Activated T-helper 1 cell treated with anti-CD3 and anti-CD28 coated beads, Interleukin-12 subunit alpha, Interleukin-12 subunit beta, Interleukin-2, Interleukin-4 antibody, amounts not matched to agents 30 ng/mL and 10 ng/mL and 1 ng/mL, durations not matched to agents 14 hours and 24 hours and 36 hours (primary cell): ENCODE data around the gene SSTR4. TPM values are rescaled to one million over a fixed set of nuclear protein-coding genes. Genes with fewer than 3 reads are reported as not detected.

Source experiments
- DNase-seq: peaks from one replicate; pipeline ENCODE4 v3.0.0; 2021; ENCODE audit warnings: low spot score
- H3K27ac Mint-ChIP-seq: one replicate; pipeline ENCODE4 v1.8.0; 2021; ENCODE audit warnings: mild to moderate bottlenecking, mixed read lengths
- H3K27me3 Mint-ChIP-seq: one replicate; pipeline ENCODE4 v1.8.0; 2022; ENCODE audit warnings: mild to moderate bottlenecking, moderate library complexity, mixed read lengths; ENCODE audit not compliant: insufficient read depth
- H3K36me3 Mint-ChIP-seq: one replicate; pipeline ENCODE4 v1.8.0; 2021; ENCODE audit warnings: low read depth, mixed read lengths
- H3K4me1 Mint-ChIP-seq: one replicate; pipeline ENCODE4 v1.8.0; 2021; ENCODE audit warnings: low read depth, mixed read lengths
- H3K4me3 Mint-ChIP-seq: one replicate; pipeline ENCODE4 v1.8.0; 2021; ENCODE audit warnings: mild to moderate bottlenecking, moderate library complexity, mixed read lengths
- H3K9me3 Mint-ChIP-seq: one replicate; pipeline ENCODE4 v1.8.0; 2021; ENCODE audit warnings: mixed read lengths
- intact Hi-C: fragments of 100-400 bp; cut with micrococcal nuclease; formaldehyde crosslinking; loops from one replicate; pipeline ENCODE4 v1.15.1; 2024
- total RNA-seq: library from RNA; stranded (reverse); gene quantifications from 2 replicates; pipeline ENCODE4 v1.2.3, GENCODE V29; 2022

The SSTR4 gene
- total RNA-seq, 1 donor from 2014 or later = not detected

DNA sequence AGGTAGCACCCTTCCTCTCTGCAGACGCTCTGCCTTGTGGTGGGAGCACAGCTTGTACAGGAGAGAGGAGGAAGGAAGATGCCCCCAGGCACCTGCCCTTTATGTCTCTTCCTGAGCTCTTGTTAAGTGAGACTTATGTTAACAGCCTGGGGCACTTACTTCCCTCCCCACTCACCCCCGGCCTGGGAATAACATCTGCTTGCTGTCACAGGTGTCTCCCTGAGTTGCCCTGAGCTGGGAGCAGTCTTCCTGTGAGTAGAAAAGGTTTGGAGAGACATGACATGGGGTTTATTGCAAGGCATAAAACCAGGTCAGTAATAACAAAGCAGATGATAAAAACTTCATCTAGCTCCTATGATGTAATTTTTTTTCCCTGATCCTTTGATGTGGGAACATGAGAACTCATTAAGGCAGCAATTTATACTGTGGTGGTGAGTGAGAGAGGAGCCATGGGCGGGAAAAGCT is 1.9 kb downstream of the SSTR4 start:
- intact Hi-C loops = no loop called here
- Mint-ChIP-seq H3K4me3 (no peak overlapping the region), H3K4me1 (no peaks in the 10 kb centered on the region), H3K36me3 (no peaks in the 10 kb centered on the region), H3K9me3 (no peaks in the 10 kb centered on the region), H3K27ac (no peak overlapping the region), H3K27me3 (peaks cover 11% of the 10 kb centered on the region)
- no peak for DNase-seq

DNA sequence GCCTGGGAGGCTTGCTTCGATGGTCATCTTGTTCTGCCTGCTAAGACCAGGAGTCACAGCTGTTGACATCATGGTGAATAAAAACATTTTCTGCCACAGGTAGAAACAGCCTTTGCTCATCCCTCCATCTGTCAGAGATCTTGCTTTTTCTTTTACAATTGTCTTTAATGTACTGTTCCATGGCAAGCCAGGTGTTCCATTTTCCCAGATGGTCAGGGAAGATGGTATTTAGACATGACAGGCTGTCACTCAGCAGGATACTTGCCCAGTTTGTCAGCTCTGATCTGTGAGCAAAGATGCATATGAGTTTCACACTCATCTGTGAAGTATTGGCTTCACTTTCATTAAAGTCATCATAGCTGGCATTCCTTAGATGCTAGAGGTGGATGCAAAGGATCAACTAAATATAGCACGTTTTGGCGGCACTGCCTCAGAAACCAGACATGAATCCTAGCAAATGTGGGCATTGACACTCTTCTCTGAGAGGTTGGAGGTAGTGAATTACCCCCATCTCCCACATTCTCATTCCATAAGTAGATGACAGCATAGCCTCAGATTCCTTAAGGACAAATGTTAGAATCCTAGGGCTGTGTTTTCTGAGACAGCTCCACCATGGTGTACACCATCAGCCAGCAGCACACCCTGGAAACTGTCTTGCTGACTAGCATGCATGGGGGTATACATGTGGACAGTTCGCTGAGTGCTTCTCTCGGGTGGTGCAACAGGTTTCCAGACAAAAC is 4.2 kb downstream of the SSTR4 start:
- H3K36me3 Mint-ChIP-seq = no peaks in the 10 kb centered on the region
- no peaks in the 10 kb centered on the region for H3K9me3 Mint-ChIP-seq
- no peak overlapping the region for H3K27ac Mint-ChIP-seq
- no peaks in the 10 kb centered on the region for H3K4me1 Mint-ChIP-seq
- intact Hi-C loops = no loop called here
- H3K27me3 Mint-ChIP-seq = peaks cover 11% of the 10 kb centered on the region
- DNase-seq = no peak
- H3K4me3 Mint-ChIP-seq = no peak overlapping the region

DNA sequence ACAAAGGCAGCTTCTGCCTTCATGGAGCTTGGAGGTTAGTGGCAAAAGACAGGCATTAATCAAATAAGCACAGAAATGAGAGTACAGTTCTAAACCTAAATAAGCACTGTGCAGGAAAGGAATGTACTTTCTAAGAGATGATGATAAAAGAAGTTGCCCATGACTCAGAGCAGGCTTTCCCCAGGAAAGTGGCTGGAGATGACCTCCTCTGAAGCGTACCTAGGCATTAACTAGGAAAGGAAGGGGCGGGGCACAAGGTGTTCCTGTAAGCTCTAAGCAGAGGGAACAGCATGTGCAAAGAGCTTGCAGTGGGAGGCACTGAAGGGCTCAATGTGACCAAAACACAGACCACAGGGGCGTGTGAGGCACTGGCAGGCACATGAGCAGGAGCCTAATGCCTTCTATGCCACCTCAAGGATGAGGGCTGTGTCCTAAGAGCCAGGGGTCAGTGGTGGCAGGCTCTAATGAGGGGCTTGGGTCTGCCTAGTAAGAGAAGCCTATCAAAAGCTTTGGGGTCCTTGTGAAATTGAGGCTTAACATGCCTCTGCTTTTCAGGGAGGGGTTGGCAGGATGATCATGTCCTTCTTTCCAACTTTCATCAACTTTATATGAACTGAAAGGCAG is 4.9 kb downstream of the SSTR4 start:
- intact Hi-C loops = no loop called here
- no peak overlapping the region for H3K4me3 Mint-ChIP-seq
- no peaks in the 10 kb centered on the region for H3K4me1 Mint-ChIP-seq
- no peaks in the 10 kb centered on the region for H3K9me3 Mint-ChIP-seq
- no peak overlapping the region for H3K27ac Mint-ChIP-seq
- no peak for DNase-seq
- no peaks in the 10 kb centered on the region for H3K36me3 Mint-ChIP-seq
- peaks cover 12% of the 10 kb centered on the region for H3K27me3 Mint-ChIP-seq

DNA sequence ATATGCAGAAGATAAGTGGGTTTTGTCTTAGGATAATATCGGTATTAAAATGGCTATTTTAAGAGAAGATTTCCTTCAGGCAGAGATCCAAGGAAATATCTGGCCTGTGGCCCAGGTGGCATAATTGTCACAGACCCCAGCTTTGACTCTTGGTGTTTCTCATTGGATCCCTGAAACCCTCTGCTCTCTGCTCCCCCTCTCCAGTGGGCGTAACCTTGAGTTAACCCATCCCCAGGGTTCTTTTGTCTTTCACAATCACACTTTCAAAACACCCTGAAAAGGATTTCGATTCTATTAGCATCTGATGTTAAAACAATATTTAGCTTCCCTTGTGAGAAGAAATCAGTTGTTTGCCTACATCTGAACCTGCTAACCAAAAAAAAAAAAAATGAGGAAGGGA is 7.2 kb downstream of the SSTR4 start:
- DNase-seq = no peak
- Mint-ChIP-seq H3K4me1 (no peaks in the 10 kb centered on the region), H3K27me3 (peaks cover 29% of the 10 kb centered on the region), H3K9me3 (no peaks in the 10 kb centered on the region), H3K36me3 (peaks cover 2% of the 10 kb centered on the region), H3K4me3 (no peak overlapping the region), H3K27ac (no peak overlapping the region)
- intact Hi-C loops = no loop called here

DNA sequence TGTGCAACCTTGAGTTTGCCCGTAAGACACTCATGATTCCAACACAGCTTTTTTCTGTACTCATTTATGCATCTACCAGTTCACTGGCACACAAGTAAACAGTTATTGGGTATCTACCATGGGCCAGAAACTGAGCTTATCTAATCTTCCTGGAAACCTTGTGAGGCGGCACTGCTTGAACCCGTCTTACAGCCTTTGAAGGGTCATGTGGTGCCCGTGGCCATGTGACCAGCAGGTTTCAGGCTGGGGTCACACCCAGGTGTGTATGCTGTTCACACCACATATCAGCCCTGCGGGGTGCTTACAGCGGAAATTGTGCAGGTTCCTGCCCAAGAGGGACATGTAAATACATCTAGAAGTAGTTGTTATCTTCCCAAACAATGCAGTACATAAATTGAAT is 8.3 kb downstream of the SSTR4 start:
- intact Hi-C loops = no loop called here
- DNase-seq = no peak
- Mint-ChIP-seq H3K9me3 (no peaks in the 10 kb centered on the region), H3K4me1 (no peaks in the 10 kb centered on the region), H3K27ac (no peak overlapping the region), H3K27me3 (peaks cover 32% of the 10 kb centered on the region), H3K36me3 (peaks cover 2% of the 10 kb centered on the region), H3K4me3 (no peak overlapping the region)

DNA sequence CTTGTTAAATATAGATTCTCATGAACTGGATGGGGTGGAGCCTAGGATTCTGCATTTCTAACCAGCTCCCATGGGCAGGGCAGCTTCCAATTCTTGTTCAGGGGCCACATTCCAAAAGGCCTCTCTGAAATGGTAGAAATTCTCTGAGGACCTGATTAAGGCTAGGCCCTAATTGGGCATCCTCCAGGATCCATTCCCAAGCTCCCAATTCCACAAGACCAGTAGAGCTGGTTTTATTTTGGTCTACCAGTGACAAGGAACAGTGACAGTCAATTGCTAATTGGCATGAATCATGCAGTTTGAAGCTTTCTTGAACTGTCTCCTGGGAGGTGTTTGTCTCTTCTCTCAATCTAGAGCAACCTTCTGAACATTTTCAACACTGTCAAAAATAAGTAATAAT is 11.3 kb downstream of the SSTR4 start:
- Mint-ChIP-seq H3K4me3 (no peak overlapping the region), H3K36me3 (peaks cover 2% of the 10 kb centered on the region), H3K27me3 (peaks cover 41% of the 10 kb centered on the region), H3K9me3 (no peaks in the 10 kb centered on the region), H3K27ac (no peak overlapping the region), H3K4me1 (no peaks in the 10 kb centered on the region)
- intact Hi-C loops = no loop called here
- DNase-seq = no peak

DNA sequence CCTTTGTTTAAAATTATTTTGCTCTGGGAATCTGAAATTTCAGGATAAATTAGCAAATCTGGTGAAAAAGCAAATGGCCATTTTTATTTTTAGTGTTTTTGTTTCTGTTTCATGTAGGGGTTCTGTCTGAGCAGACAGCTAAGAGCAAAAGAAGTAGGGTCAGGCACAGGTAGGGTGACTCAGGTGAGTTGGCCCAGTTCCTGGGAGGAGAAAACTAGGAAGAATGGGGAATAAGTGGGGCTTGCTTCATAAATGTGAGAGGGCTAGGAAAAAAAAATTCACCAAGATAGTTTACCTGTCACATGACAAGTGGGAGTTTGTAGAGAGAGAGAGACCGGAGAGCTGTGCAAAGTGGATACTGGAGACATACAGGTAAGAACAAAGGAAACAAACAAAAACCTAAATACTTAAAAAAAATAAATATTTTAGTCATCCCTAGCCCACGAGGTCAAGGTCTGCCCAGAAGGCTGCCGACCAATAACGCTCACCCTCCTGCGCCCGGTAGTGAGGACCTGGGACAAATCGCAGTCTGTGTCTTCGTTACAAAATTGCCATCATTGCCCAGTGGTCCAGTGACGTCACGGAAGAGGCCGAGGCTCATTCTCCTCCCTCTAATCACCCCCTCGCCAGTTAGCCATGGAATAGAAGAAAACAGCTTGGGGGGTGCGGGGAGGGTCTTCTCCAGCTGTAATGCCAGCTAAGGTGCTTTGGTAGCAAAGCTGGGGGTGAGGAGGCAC is 12.1 kb downstream of the SSTR4 start:
- Mint-ChIP-seq H3K27ac (no peak overlapping the region), H3K4me1 (no peaks in the 10 kb centered on the region), H3K27me3 (peaks cover 48% of the 10 kb centered on the region), H3K4me3 (no peak overlapping the region), H3K9me3 (no peaks in the 10 kb centered on the region), H3K36me3 (peaks cover 2% of the 10 kb centered on the region)
- intact Hi-C loops = no loop called here
- DNase-seq = no peak

DNA sequence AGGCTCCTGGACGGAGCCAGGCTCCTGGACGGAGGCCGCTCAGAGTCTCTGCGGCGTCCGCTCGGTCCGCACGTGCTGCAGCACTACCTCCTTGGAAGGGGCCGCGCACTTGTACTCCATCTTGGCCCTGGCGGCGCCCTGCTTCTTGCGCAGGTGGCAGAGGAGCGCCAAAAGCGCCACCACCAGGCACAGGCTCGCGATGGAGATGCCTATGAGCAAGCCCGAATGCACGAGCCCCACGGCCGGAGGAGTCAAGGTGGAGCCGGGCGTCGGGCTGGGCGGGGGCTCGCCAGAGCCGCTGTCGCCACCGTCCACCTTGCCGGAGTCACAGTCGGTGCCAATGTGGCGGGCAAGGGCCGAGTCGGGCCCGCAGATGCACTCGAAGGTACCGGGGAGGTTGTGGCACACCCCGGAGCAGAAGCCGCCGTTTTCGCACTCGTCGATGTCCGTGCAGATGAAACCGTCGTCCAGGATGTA is 12.7 kb downstream of the SSTR4 start:
- intact Hi-C loops = loop anchor here (2.0 kb wide), 1 partner anchor 357 kb away; no protein-coding TSS in a partner anchor
- peaks cover 54% of the 10 kb centered on the region for H3K27me3 Mint-ChIP-seq
- H3K4me1 Mint-ChIP-seq = no peaks in the 10 kb centered on the region
- DNase-seq = no peak
- H3K4me3 Mint-ChIP-seq = no peak overlapping the region
- H3K27ac Mint-ChIP-seq = no peak overlapping the region
- H3K9me3 Mint-ChIP-seq = no peaks in the 10 kb centered on the region
- peaks cover 2% of the 10 kb centered on the region for H3K36me3 Mint-ChIP-seq

DNA sequence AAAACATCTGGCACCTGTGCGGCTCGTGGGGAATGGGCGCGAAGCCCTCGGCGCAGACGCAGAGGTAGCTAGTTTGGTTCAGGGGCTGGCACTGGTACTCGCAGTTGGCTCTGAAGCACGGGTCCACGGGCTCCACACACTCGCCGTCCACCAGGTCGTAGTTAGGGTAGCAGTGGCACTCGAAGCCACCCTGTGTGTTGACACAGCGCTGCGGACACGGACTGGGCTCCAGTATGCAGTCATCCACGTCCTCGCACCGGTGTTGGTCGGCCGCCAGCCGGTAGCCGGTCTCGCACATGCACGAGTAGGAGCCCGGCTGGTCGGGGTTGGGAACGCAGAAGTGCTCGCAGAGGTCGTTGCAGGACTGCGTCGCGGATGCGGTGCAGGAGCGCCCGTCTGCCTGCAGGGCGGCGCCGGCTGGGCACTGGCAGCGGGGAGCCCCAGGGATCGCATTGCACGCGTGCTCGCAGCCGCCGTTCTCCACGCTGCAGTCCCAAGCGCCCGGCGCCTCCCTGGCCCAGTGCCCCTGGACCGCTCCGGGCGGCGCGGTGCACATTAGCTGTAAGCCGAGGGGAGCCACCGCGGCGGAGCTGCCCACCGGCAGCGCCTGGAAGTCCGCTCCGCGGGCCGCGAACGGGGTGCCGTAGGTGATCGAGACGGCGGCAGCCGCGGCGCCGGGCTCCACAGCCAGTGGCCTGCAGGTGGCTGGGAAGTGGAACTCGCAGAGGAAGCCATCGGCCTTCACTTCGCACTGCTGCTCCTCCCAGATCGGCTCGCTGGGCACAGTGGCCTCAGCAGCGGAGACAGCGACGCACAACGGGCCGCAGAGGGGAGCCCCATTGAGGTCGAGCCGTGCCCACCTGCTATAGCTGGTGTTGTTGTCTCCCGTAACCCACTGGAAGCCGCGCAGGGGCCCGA is 13.4 kb downstream of the SSTR4 start:
- intact Hi-C loops = loop anchor here (2.0 kb wide), 1 partner anchor 358 kb away; no protein-coding TSS in a partner anchor
- peak; percentile 42 for DNase-seq
- Mint-ChIP-seq H3K27ac (no peak overlapping the region), H3K4me3 (peak overlapping the region; percentile 7), H3K9me3 (no peaks in the 10 kb centered on the region), H3K27me3 (peaks cover 57% of the 10 kb centered on the region), H3K4me1 (no peaks in the 10 kb centered on the region), H3K36me3 (peaks cover 2% of the 10 kb centered on the region)

DNA sequence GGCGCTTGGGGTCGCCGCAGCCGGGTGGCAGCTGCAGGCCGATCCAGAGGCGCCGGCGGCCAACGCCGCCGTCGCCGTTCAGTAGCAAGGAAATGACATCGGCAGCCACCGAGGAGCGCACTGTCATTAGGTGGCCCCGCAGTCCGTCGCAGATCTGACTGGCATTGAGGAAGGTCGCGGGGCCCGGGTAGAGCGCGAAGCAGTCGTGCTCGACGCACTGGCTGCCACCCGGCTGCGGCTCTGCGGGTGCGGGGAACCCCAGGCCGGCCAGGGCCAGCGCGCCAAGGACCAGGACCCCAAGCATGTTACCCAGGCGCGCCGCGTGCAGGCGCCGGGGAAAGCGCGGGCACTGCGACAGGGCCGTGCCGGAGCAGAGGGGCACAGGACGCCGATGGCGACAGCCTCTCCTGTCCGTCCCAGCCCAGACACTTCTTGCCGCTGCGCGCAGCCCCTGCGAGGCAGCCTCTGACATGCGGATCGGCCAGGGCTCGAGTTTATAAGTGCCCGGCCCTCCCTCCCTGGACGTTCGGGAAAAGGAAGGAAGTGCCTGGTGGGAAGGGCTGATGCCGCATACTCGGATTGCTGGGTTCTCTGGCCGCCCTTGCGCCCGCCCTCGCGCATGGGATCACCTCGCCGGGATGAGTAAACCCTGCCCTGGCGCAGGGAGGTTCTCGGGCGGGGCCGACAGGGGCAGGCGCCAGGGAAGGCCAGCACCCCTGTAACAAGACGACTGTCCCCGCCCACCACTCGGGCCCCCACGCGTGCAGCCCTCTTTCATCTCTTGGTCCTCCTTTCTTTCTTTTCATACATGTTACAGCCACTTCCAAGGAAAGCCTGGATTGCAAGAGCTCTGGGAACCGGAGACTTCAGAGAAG is 14.3 kb downstream of the SSTR4 start, which contains the start of gene THBD:
TSS of gene THBD (minus strand) at position 472 of the 875 bp plus-strand sequence. CDS start at position 304, 168 bp downstream.
- Mint-ChIP-seq H3K4me3 (peak within 1 kb of the TSS; percentile 53), H3K4me1 (no peaks in the 10 kb centered on the region), H3K36me3 (peaks cover 2% of the 10 kb centered on the region), H3K9me3 (no peaks in the 10 kb centered on the region), H3K27me3 (peaks cover 65% of the 10 kb centered on the region), H3K27ac (no peak within 1 kb of the TSS)
- DNase-seq = no peak
- intact Hi-C loops = loop anchor here (1.0 to 5.0 kb wide), 3 partner anchors 148 to 359 kb away; no protein-coding TSS in a partner anchor

DNA sequence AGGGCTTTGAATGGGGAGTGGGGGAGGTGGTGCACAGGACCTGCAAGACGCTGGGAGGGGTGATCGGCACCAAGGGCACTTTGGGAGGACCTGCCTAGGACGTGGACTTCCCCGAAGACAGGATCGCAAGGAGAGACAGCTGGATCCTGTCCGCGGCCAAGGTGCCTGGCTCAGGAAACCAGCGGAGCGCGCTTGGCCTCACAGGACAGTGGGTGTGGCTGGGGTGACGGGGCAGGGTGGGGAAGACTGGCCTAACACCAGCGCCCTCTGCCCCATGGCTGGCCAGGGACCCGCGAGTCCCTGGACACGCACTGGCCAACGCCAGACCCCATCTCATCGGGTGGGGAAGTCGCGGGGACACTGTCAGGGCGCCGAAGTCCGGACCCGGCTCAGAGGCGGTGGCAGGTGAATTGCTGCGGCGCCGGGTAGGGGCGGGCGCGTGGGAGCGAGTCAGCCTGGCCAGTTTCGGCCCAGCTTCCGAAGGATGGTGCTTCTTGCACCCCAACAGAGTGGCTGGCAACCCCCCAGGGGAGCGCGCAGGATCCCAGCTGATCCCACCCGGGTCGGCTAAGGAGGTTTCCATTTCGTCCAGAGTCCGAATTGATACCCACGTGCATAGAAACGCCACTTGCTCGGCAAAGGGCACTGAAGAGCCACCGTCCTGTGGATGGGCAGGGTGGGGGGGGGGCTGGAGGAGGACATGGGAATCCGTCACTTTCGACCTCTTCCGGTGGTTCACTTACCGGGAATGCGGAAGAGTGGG is 15.1 kb downstream of the SSTR4 start:
- Mint-ChIP-seq H3K4me3 (peak overlapping the region; percentile 53), H3K9me3 (no peaks in the 10 kb centered on the region), H3K4me1 (no peaks in the 10 kb centered on the region), H3K27me3 (peaks cover 65% of the 10 kb centered on the region), H3K27ac (no peak overlapping the region), H3K36me3 (peaks cover 2% of the 10 kb centered on the region)
- no peak for DNase-seq
- intact Hi-C loops = loop anchor here (1.0 to 5.0 kb wide), 2 partner anchors 147 to 185 kb away; no protein-coding TSS in a partner anchor
